GM12872 (cell line): Measurements from ENCODE around the gene MPZL3.

Source experiments
- TF ChIP-seq, protein P1 (sequence below): IDR thresholded peaks from 3 replicates; pipeline ENCODE4 v1.5.1; 2011; ENCODE audit warnings: low read depth, mild to moderate bottlenecking, low read length, moderate library complexity; ENCODE audit not compliant: insufficient read depth

Gene MPZL3

DNA sequence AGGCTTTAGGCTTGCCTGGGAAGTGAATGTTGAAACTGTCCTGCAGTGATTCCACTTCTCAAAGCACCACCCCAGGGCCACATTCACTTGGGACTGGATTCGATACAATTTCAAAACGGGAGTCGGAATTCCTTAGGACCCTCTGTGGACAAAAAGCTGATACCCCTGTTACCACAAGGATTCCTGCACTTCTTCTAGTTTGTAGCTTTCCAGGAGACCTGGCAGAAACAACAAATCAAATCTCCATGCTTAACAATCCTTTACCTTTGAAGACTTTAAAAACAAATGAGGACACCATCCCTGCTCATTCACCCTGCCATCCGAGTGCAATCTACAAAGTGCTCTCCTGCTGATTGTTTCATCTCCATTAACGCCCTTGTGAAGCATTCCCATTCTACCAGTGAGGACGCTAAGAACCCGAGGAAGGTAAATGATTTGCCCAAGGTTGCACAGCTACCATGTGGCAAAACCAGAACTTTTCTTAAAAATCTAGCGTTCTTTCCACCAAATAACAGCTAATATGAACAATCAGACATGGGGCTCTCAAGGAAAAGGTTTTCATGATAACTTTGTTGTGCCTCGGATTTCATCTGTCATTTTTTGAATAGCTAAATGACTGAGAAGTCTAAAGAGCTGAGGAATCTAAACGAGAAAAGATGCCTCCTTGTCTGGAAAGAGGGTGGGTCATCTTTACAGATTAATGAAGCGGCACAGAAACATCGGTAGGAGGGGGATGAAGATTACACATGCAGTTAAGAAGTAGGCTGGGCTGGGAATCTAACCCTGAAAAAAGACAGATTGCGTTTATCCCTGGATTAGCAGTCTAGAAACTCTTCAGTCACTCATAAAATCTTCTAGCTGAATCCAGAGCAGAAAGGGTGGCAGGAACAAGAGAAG, 12.7 kb upstream of the MPZL3 start:
- TF ChIP-seq, protein P1, sequence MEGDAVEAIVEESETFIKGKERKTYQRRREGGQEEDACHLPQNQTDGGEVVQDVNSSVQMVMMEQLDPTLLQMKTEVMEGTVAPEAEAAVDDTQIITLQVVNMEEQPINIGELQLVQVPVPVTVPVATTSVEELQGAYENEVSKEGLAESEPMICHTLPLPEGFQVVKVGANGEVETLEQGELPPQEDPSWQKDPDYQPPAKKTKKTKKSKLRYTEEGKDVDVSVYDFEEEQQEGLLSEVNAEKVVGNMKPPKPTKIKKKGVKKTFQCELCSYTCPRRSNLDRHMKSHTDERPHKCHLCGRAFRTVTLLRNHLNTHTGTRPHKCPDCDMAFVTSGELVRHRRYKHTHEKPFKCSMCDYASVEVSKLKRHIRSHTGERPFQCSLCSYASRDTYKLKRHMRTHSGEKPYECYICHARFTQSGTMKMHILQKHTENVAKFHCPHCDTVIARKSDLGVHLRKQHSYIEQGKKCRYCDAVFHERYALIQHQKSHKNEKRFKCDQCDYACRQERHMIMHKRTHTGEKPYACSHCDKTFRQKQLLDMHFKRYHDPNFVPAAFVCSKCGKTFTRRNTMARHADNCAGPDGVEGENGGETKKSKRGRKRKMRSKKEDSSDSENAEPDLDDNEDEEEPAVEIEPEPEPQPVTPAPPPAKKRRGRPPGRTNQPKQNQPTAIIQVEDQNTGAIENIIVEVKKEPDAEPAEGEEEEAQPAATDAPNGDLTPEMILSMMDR: no peak

DNA sequence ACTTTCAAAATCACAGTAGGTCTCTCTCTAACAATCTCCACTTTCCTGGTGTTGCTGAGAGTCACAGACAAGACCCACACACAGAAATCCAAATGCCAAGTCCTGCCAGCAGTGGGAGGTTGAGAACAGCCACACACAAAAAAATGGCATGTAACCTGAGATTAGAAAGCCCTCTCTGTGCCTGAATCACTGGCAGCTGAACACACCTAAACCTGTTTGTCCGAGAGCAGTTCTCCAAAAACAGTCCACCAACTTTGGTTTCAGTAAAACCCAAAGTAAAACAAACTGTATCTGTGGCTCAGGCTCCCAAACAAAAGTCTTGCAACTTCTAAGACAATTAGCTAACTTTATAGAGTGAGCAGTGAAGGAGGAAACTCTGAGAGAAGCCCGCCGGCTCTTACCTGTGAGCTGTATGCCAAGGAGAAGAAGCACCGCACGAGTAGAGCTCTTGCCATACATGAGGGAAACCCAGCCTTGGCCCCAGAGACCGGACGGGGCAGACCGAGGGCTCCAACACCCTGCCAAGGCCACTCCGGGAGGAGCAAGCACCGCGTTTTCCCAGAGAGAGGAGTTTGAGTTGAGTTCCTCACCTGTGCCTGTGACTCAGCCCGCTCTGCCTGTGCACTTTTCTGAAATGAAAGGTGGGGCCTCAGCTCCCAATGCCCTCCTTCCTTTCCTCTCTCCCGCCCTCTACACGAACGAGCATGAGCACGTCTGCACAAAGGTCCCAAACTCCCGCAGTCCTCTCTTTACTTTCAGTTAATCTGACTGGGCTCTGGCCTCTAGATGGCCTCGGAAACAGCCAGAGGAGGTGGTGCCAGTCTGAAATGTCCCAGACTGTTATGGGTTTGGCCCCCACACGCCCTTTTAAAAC, 11.8 kb upstream of the MPZL3 start, which contains the start of gene MPZL2:
MPZL2 (minus strand) TSS at position 603 of the 874 bp plus-strand sequence; CDS start at position 459, 144 bp downstream.
- TF ChIP-seq, protein P1: 0 out of 3 replicates have a peak, but pooled peaks have one; percentile 1

DNA sequence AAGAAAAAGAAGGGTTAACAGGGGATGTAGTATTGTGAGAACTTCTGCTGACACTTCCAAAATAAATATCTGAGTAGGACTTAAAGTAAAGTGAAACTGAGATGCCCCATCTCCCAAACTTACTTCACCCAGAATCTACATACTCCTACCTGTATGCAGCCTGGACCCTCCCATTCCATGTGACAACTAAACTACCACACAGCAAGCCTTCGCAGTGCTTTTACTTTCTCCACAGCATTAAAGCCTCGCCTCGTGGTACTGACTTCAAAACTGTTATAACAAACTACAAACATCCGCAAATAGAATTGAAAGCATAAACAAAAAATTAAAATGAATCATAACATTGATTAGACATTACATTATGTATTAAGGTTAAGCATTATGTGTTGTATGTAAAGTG, 10.9 kb upstream of the MPZL3 start:
- TF ChIP-seq, protein P1: no peak

DNA sequence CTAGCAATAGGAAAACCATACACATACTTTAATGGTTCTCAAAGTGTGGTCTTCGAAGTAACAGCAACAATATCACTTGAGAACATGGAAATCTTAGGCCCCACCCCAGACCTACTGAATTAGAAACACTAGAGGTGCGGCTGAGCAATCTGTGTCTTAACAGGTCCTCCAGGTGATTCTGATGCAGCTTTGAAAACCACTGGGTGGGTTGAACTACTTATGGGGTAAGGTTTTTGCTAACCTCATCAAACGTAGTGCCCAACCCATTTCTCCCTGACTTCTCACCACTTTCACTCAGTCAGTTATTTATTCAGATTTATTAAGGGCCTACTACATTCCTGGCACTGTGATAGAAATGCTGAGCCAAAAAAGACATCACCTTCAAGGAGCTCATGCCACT, 8.2 kb upstream of the MPZL3 start:
- TF ChIP-seq, protein P1: no peak

DNA sequence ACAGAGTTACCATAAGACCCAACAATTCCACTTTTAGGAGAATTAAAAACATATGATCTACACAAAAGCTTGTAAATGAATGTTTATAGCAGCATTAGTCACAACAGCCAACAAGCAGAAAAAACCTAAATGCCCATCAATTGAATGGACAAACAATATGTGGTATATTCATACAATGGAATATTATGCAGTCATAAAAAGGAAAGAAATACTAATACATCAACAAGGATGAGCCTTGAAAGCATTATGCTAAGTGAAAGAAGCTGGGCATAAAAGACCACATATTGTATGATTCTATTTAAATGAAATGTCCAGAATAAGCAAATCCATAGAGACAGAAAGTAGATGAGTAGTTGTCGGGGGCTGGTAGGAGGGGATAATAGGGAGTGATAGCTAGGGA, 7.0 kb upstream of the MPZL3 start:
- TF ChIP-seq, protein P1: no peak

DNA sequence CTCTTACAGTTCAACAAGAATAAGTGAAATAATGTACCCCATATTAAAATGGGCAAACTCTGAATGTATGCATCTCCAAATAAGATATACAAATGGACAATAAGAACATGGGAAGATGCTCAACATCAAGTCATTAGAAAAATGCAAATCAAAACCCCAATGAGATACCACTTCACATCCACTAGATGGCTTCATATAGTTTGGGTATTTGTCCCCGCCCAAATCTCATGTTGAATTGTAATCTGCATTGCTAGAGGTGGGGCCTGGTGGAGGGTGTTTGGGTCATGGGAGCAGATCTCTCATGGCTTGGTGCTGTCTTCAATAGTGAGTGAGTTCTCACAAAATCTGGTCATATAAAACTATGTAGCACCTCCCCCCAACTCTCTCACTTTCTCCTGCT, 6.2 kb upstream of the MPZL3 start:
- TF ChIP-seq, protein P1: peak; percentile 34; the same call in 1 of the 3 replicates

DNA sequence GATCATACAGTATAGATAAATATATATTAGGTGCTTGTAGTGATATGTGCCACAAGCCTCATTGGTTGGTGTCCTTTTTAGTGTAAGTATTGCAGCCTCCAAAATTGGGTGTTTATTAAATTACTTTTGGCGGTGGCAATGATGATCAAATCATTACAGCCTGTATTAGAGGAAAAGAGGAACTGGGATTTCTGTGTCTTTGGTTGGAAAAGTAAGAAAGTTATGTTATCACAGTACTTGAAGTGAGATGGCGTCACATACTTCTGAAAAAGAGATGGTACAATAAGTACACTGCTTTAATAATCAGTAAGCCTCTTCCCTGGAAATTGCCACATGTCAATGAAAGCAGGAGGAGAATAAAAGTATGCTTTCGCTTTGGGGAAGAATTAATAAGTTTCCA, 523 bp upstream of the MPZL3 start:
- TF ChIP-seq, protein P1: no peak
